GM23338 (cell line): ENCODE data around the gene TOP1. TPM values are rescaled to one million over a fixed set of nuclear protein-coding genes. Genes with fewer than 3 reads are reported as not detected.

Experiments used
- ATAC-seq: fragments of 200-7000 bp; cut with Tn5 transposase; 3 replicates; pipeline ENCODE4 v1.9.1; 2020
- DNase-seq: peaks from one replicate; pipeline ENCODE4 v3.0.0-alpha.2; 2015; ENCODE audit warnings: low spot score
- H2AFZ ChIP-seq: fragments of 200-600 bp; sonication (generic); 2 replicates; pipeline ENCODE4 v1.8.0; 2016; ENCODE audit warnings: antibody characterized with exemption, mild to moderate bottlenecking, moderate library complexity
- H3F3A ChIP-seq: fragments of 200-600 bp; sonication (generic); replicated peaks from 2 replicates; pipeline ENCODE4 v1.8.0; 2017; ENCODE audit warnings: antibody characterized with exemption, mixed run types, low read depth
- H3K27ac ChIP-seq: fragments of 200-600 bp; sonication (generic); 2 replicates; pipeline ENCODE4 v1.6.1; 2016; ENCODE audit warnings: low read depth
- H3K27me3 ChIP-seq: fragments of 200-600 bp; sonication (generic); 2 replicates; pipeline ENCODE4 v1.8.0; 2016; ENCODE audit warnings: mild to moderate bottlenecking, mixed run types, moderate library complexity; ENCODE audit not compliant: insufficient read depth
- H3K36me3 ChIP-seq: fragments of 200-600 bp; sonication (generic); 2 replicates; pipeline ENCODE4 v1.8.0; 2016; ENCODE audit warnings: mild to moderate bottlenecking; ENCODE audit not compliant: insufficient read depth
- H3K4me1 ChIP-seq: fragments of 200-600 bp; sonication (generic); 2 replicates; pipeline ENCODE4 v1.8.0; 2016; ENCODE audit warnings: mild to moderate bottlenecking, moderate library complexity; ENCODE audit not compliant: insufficient read depth
- H3K4me2 ChIP-seq: fragments of 200-600 bp; sonication (generic); 2 replicates; pipeline ENCODE4 v1.7.1; 2017; ENCODE audit warnings: mixed run types
- H3K4me3 ChIP-seq: fragments of 200-600 bp; sonication (generic); 2 replicates; pipeline ENCODE4 v1.6.1; 2016; ENCODE audit warnings: mixed run types
- H3K79me2 ChIP-seq: fragments of 200-600 bp; sonication (generic); replicated peaks from 2 replicates; pipeline ENCODE4 v1.8.0; 2017; ENCODE audit warnings: mild to moderate bottlenecking; ENCODE audit not compliant: insufficient read depth
- H3K9me2 ChIP-seq: fragments of 200-600 bp; sonication (generic); 2 replicates; pipeline ENCODE4 v1.8.0; 2017; ENCODE audit not compliant: insufficient read depth
- H4K20me1 ChIP-seq: fragments of 200-600 bp; sonication (generic); replicated peaks from 2 replicates; pipeline ENCODE4 v1.8.0; 2017; ENCODE audit warnings: mild to moderate bottlenecking; ENCODE audit not compliant: insufficient read depth
- H3K27ac Mint-ChIP-seq: 2 replicates; pipeline ENCODE4 v1.8.0; 2020; ENCODE audit warnings: inconsistent platforms, mild to moderate bottlenecking, moderate library complexity, mixed read lengths
- H3K27me3 Mint-ChIP-seq: 3 replicates; pipeline ENCODE4 v1.8.0; 2022; ENCODE audit warnings: low read depth, mild to moderate bottlenecking, moderate library complexity, mixed read lengths, inconsistent platforms; ENCODE audit not compliant: insufficient read depth, poor library complexity
- H3K36me3 Mint-ChIP-seq: 3 replicates; pipeline ENCODE4 v1.8.0; 2021; ENCODE audit warnings: low read depth, mild to moderate bottlenecking, inconsistent platforms, moderate library complexity, mixed read lengths
- H3K4me1 Mint-ChIP-seq: 3 replicates; pipeline ENCODE4 v1.8.0; 2020; ENCODE audit warnings: mild to moderate bottlenecking, inconsistent platforms, mixed read lengths
- H3K4me3 Mint-ChIP-seq: 3 replicates; pipeline ENCODE4 v1.8.0; 2021; ENCODE audit warnings: moderate library complexity, mild to moderate bottlenecking, inconsistent platforms, mixed read lengths
- H3K9me3 Mint-ChIP-seq: 3 replicates; pipeline ENCODE4 v1.8.0; 2020; ENCODE audit warnings: moderate library complexity, mild to moderate bottlenecking, inconsistent platforms, mixed read lengths
- CREB1 ChIP-seq: fragments of 250-450 bp; sonication (Bioruptor Pico); IDR thresholded peaks from 2 replicates; pipeline ENCODE4 v1.5.0; 2020; ENCODE audit warnings: low read depth, mild to moderate bottlenecking, moderate library complexity
- ETS1 ChIP-seq: IDR thresholded peaks from 2 replicates; pipeline ENCODE4 v1.6.1; 2016; ENCODE audit warnings: antibody characterized with exemption
- EZH2 ChIP-seq: fragments of 200-600 bp; sonication (generic); IDR thresholded peaks from one replicate; pipeline ENCODE4 v1.8.0; 2017; ENCODE audit warnings: antibody characterized with exemption, mild to moderate bottlenecking, low read depth; ENCODE audit not compliant: unreplicated experiment
- JUNB ChIP-seq: IDR thresholded peaks from one replicate; pipeline ENCODE4 v1.6.1; 2016; ENCODE audit warnings: antibody characterized with exemption; ENCODE audit not compliant: unreplicated experiment
- NANOG ChIP-seq: IDR thresholded peaks from 2 replicates; pipeline ENCODE4 v1.6.1; 2016; ENCODE audit warnings: antibody characterized with exemption, borderline replicate concordance
- POLR2AphosphoS5 ChIP-seq: IDR thresholded peaks from 2 replicates; pipeline ENCODE4 v1.6.1; 2016; ENCODE audit warnings: antibody characterized with exemption, low read depth
- STAT1 ChIP-seq: IDR thresholded peaks from one replicate; pipeline ENCODE4 v1.6.1; 2016; ENCODE audit warnings: antibody characterized with exemption; ENCODE audit not compliant: unreplicated experiment
- ZNF114 ChIP-seq: fragments of 250-450 bp; sonication (Bioruptor Pico); IDR thresholded peaks from 2 replicates; pipeline ENCODE4 v1.5.0; 2020; ENCODE audit warnings: mild to moderate bottlenecking, moderate library complexity
- ZNF331 ChIP-seq: fragments of 250-450 bp; sonication (Bioruptor Pico); IDR thresholded peaks from 2 replicates; pipeline ENCODE4 v1.5.0; 2020; ENCODE audit warnings: low read depth, mild to moderate bottlenecking, moderate library complexity
- ZNF462 ChIP-seq: fragments of 250-450 bp; sonication (Bioruptor Pico); IDR thresholded peaks from 2 replicates; pipeline ENCODE4 v1.5.0; 2020; ENCODE audit warnings: mild to moderate bottlenecking, moderate library complexity
- polyA plus RNA-seq: library from polyadenylated mRNA; unstranded; fragments of >200 nt; fragmentation: Nextera tagmentation; extraction: Ambion mirVana; gene quantifications from 2 replicates; pipeline ENCODE4 v1.2.1, GENCODE V29; 2016
- total RNA-seq: library from RNA; depleted of rRNA; stranded (reverse); fragments of >200 nt; shearing (Covaris generic); gene quantifications from 2 replicates; pipeline ENCODE4 v1.2.3, GENCODE V29; 2014
- TF ChIP-seq, protein P1 (sequence below), 2 experiments: fragments of 200-600 bp in 1 of 2; sonication (generic) in 1 of 2; conservative IDR thresholded peaks; 2 replicates each; pipeline versions ENCODE4 v1.5.1 to v1.6.1; 2016 to 2017; ENCODE audit warnings: antibody characterized with exemption in 2 of 2, low read depth in 2 of 2, mild to moderate bottlenecking in 2 of 2, moderate library complexity in 1 of 2

Gene TOP1
- total and polyA plus RNA-seq, 2 experiments from 2014 or later, result 62.4 to 101 TPM

DNA sequence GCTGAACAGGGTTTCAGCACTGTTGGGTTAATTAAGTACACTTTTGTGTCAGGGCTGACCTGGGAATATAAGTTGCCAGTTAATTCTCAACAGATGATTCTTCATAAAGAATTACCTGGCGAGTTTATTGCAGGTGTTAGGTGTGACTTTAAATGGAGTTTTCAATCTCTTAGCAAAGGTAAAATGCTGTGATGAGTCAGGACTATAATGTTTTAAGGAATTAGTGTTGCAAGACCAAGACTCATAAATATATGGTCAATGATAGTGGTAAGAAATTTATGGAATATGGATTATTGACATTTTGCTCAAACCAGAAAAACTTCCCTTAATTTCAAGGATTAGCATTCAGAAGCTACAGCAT lies 58.7 kb downstream of the TOP1 start (continued):
- TF ChIP-seq EZH2 (no peak), ZNF114 (no peak), STAT1 (no peak)

DNA sequence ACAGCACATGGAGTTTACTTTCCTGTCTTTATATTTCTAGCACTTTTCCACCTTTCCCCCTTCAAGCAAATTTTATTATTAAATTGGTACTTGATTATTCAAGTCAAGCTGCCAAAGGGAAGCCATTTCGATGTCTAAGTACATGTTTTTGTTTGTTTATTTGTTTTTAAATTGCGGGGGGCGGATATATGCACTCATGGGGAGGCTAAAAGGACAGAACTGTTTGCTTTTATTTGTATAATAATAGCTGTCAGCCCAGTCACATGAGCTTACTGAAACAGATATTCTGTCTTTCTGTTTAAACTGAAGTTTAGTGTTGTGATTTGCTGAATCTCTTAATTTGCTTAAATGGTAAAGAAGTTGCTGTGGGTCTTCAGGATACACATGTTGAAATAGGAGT lies 59.2 kb downstream of the TOP1 start:
- Mint-ChIP-seq H3K4me3 (no peak overlapping the region), H3K36me3 (peaks cover 73% of the 10 kb centered on the region), H3K4me1 (no peaks in the 10 kb centered on the region), H3K27me3 (peaks cover 6% of the 10 kb centered on the region), H3K27ac (peak overlapping the region; percentile 82), H3K9me3 (no peaks in the 10 kb centered on the region)
- no peak overlapping the region for H3K4me3 ChIP-seq
- 0 out of 2 replicates have a peak, but pooled peaks cover 4% of the 10 kb centered on the region for H3K4me1 ChIP-seq
- no peaks in the 10 kb centered on the region for H3F3A ChIP-seq
- peaks cover 10% of the 10 kb centered on the region; the same call in 1 of the 2 replicates for H4K20me1 ChIP-seq
- no peaks in the 10 kb centered on the region for H3K27me3 ChIP-seq
- no peaks in the 10 kb centered on the region for H3K79me2 ChIP-seq
- H2AFZ ChIP-seq, result no peak overlapping the region
- H3K27ac ChIP-seq, result no peak overlapping the region; the same call in 1 of the 2 replicates
- no peak overlapping the region for H3K4me2 ChIP-seq
- no peaks in the 10 kb centered on the region for H3K9me2 ChIP-seq
- H3K36me3 ChIP-seq, result peaks cover 24% of the 10 kb centered on the region
- ATAC-seq (no peak), DNase-seq (no peak)
- no peak for TF ChIP-seq CREB1 (CRISPR knock-in tag)
- TF ChIP-seq STAT1, result no peak
- no peak for TF ChIP-seq POLR2AphosphoS5
- TF ChIP-seq EZH2, result no peak
- TF ChIP-seq NANOG, result no peak
- TF ChIP-seq ZNF114, result no peak
- TF ChIP-seq, protein P1, sequence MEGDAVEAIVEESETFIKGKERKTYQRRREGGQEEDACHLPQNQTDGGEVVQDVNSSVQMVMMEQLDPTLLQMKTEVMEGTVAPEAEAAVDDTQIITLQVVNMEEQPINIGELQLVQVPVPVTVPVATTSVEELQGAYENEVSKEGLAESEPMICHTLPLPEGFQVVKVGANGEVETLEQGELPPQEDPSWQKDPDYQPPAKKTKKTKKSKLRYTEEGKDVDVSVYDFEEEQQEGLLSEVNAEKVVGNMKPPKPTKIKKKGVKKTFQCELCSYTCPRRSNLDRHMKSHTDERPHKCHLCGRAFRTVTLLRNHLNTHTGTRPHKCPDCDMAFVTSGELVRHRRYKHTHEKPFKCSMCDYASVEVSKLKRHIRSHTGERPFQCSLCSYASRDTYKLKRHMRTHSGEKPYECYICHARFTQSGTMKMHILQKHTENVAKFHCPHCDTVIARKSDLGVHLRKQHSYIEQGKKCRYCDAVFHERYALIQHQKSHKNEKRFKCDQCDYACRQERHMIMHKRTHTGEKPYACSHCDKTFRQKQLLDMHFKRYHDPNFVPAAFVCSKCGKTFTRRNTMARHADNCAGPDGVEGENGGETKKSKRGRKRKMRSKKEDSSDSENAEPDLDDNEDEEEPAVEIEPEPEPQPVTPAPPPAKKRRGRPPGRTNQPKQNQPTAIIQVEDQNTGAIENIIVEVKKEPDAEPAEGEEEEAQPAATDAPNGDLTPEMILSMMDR (conservative IDR thresholded peaks at IDR 0.05; ENCODE audit: low read depth in 2 of 2), result no peak
- no peak for TF ChIP-seq ZNF331 (CRISPR knock-in tag)
- TF ChIP-seq ETS1, result no peak
- no peak for TF ChIP-seq JUNB

DNA sequence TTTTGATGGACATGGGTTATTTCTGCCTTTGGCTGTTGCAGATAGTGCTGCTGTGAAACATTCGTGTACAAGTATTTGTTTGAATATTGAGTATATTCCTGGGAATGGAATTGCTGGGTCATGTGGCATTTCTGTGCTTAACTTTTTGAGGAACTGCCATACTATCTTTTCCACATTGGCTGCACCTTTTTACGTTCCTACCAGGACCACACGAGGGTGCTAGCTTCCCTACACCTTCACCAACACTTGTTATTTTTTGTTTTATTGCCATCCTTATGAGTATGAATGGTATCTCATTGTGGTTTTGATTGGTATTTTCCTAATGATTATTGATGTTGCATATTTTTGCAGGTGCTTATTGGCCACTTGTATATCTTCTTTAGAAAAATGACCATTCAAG lies 60.9 kb downstream of the TOP1 start:
- Histone ChIP-seq H3K4me1 (0 out of 2 replicates have a peak, but pooled peaks cover 4% of the 10 kb centered on the region), H2AFZ (no peak overlapping the region), H4K20me1 (peaks cover 14% of the 10 kb centered on the region; the same call in 1 of the 2 replicates), H3K79me2 (no peaks in the 10 kb centered on the region), H3K4me2 (no peak overlapping the region), H3F3A (peaks cover 6% of the 10 kb centered on the region; the same call in 1 of the 2 replicates), H3K27me3 (no peaks in the 10 kb centered on the region), H3K36me3 (peaks cover 27% of the 10 kb centered on the region), H3K4me3 (no peak overlapping the region), H3K9me2 (no peaks in the 10 kb centered on the region), H3K27ac (no peak overlapping the region; the same call in 1 of the 2 replicates)
- H3K27me3 Mint-ChIP-seq, result peaks cover 7% of the 10 kb centered on the region
- DNase-seq, result no peak
- ATAC-seq, result no peak
- no peaks in the 10 kb centered on the region for H3K4me1 Mint-ChIP-seq
- H3K9me3 Mint-ChIP-seq, result no peaks in the 10 kb centered on the region
- H3K27ac Mint-ChIP-seq, result no peak overlapping the region
- no peak overlapping the region for H3K4me3 Mint-ChIP-seq
- peaks cover 66% of the 10 kb centered on the region for H3K36me3 Mint-ChIP-seq
- no peak for TF ChIP-seq ZNF462 (CRISPR knock-in tag)
